Stimulated activated effector memory CD8-positive, alpha-beta T cell treated with anti-CD3 and anti-CD28 coated beads, Interleukin-12 subunit alpha, Interleukin-12 subunit beta, amount 100 ng/mL, for 72 hours (primary cell): Measurements from ENCODE around the gene MTX1.

ENCODE experiments used
- ATAC-seq: fragments of 150-1000 bp; cut with Tn5 transposase; 2 replicates; pipeline ENCODE4 v1.10.0; 2021
- DNase-seq, 2 donors: peaks; one replicate each; pipeline ENCODE4 v3.0.0; 2021 to 2022; ENCODE audit warnings: low spot score in 2 of 2
- H3K27ac Mint-ChIP-seq: one replicate; pipeline ENCODE4 v1.8.0; 2022; ENCODE audit warnings: mild to moderate bottlenecking, mixed read lengths
- H3K36me3 Mint-ChIP-seq: one replicate; pipeline ENCODE4 v1.8.0; 2022; ENCODE audit warnings: mild to moderate bottlenecking, mixed read lengths
- H3K4me1 Mint-ChIP-seq: one replicate; pipeline ENCODE4 v1.8.0; 2022; ENCODE audit warnings: mixed read lengths
- H3K4me3 Mint-ChIP-seq: one replicate; pipeline ENCODE4 v1.8.0; 2022; ENCODE audit warnings: mild to moderate bottlenecking, mixed read lengths
- H3K9me3 Mint-ChIP-seq: one replicate; pipeline ENCODE4 v1.8.0; 2022; ENCODE audit warnings: mixed read lengths

Gene MTX1

GRCh38 chr1:155247667-155248553, 39.4 kb downstream of the MTX1 start:
- Mint-ChIP-seq H3K36me3 (peaks cover 30% of the 10 kb centered on the region), H3K4me1 (peaks cover 42% of the 10 kb centered on the region), H3K4me3 (no peak overlapping the region), H3K27ac (no peak overlapping the region), H3K9me3 (no peaks in the 10 kb centered on the region)
- ATAC-seq (no peak), DNase-seq (no peak)

- H3K4me1 Mint-ChIP-seq, result peaks cover 43% of the 10 kb centered on the region
- peaks cover 20% of the 10 kb centered on the region for H3K36me3 Mint-ChIP-seq
- DNase-seq, result no peak
- no peaks in the 10 kb centered on the region for H3K9me3 Mint-ChIP-seq
- peak overlapping the region; percentile 67 for H3K4me3 Mint-ChIP-seq
- H3K27ac Mint-ChIP-seq, result peak overlapping the region; percentile 85
- ATAC-seq, result peak; percentile 7
Measured at GRCh38 chr1:155250246-155250632, 41.7 kb downstream of the MTX1 start.

- DNase-seq, result peak; percentile 98 to 99
- Mint-ChIP-seq H3K4me3 (peak overlapping the region; percentile 67), H3K9me3 (no peaks in the 10 kb centered on the region), H3K36me3 (peaks cover 16% of the 10 kb centered on the region), H3K27ac (peak overlapping the region; percentile 85), H3K4me1 (peaks cover 43% of the 10 kb centered on the region)
- peak; percentile 95 for ATAC-seq
Measured at GRCh38 chr1:155250633-155251449, 42.3 kb downstream of the MTX1 start.

GRCh38 chr1:155251566-155251965, 43.1 kb downstream of the MTX1 start:
- DNase-seq (no peak), ATAC-seq (no peak)
- no peaks in the 10 kb centered on the region for H3K9me3 Mint-ChIP-seq
- H3K27ac Mint-ChIP-seq, result no peak overlapping the region
- H3K36me3 Mint-ChIP-seq, result peaks cover 16% of the 10 kb centered on the region
- no peak overlapping the region for H3K4me3 Mint-ChIP-seq
- H3K4me1 Mint-ChIP-seq, result peaks cover 45% of the 10 kb centered on the region

- H3K9me3 Mint-ChIP-seq, result no peaks in the 10 kb centered on the region
- H3K4me1 Mint-ChIP-seq, result peaks cover 56% of the 10 kb centered on the region
- peak overlapping the region; percentile 78 for H3K4me3 Mint-ChIP-seq
- H3K27ac Mint-ChIP-seq, result peak overlapping the region; percentile 73
- ATAC-seq (no peak), DNase-seq (no peak)
- H3K36me3 Mint-ChIP-seq, result peaks cover 29% of the 10 kb centered on the region
Measured at GRCh38 chr1:155253208-155253607, 44.7 kb downstream of the MTX1 start.

- no peak for ATAC-seq
- H3K9me3 Mint-ChIP-seq, result no peaks in the 10 kb centered on the region
- H3K4me1 Mint-ChIP-seq, result peaks cover 56% of the 10 kb centered on the region
- peak overlapping the region; percentile 73 for H3K27ac Mint-ChIP-seq
- H3K36me3 Mint-ChIP-seq, result peaks cover 35% of the 10 kb centered on the region
- DNase-seq, result no peak
- peak overlapping the region; percentile 78 for H3K4me3 Mint-ChIP-seq
Measured at GRCh38 chr1:155253797-155254196, 45.3 kb downstream of the MTX1 start.

GRCh38 chr1:155254228-155254713, 45.8 kb downstream of the MTX1 start:
- Mint-ChIP-seq H3K27ac (peak overlapping the region; percentile 73), H3K36me3 (peaks cover 39% of the 10 kb centered on the region), H3K9me3 (no peaks in the 10 kb centered on the region), H3K4me1 (peaks cover 56% of the 10 kb centered on the region), H3K4me3 (peak overlapping the region; percentile 78)
- no peak for DNase-seq
- ATAC-seq, result no peak

GRCh38 chr1:155254714-155255242, 46.3 kb downstream of the MTX1 start:
- Mint-ChIP-seq H3K9me3 (no peaks in the 10 kb centered on the region), H3K36me3 (peaks cover 44% of the 10 kb centered on the region), H3K4me3 (peak overlapping the region; percentile 78), H3K27ac (peak overlapping the region; percentile 73), H3K4me1 (peaks cover 56% of the 10 kb centered on the region)
- DNase-seq, result no peak
- no peak for ATAC-seq

- H3K4me1 Mint-ChIP-seq, result peaks cover 56% of the 10 kb centered on the region
- H3K36me3 Mint-ChIP-seq, result peaks cover 51% of the 10 kb centered on the region
- ATAC-seq, result peak; percentile 77
Measured at GRCh38 chr1:155255243-155256007, 46.9 kb downstream of the MTX1 start, which contains the start of gene ENTREP3. ENTREP3 (minus strand) TSS chr1:155255483; CDS start chr1:155254877, 606 bp downstream.

GRCh38 chr1:155256058-155256852, 47.8 kb downstream of the MTX1 start:
- ATAC-seq, result no peak
- no peak for DNase-seq
- Mint-ChIP-seq H3K36me3 (peaks cover 55% of the 10 kb centered on the region), H3K9me3 (no peaks in the 10 kb centered on the region), H3K4me1 (peaks cover 57% of the 10 kb centered on the region), H3K27ac (peak overlapping the region; percentile 73), H3K4me3 (peak overlapping the region; percentile 78)

More at GRCh38 chr1:155255243-155256007, 46.9 kb downstream of the MTX1 start, which contains the start of gene ENTREP3:
- peak; percentile 66 to 86 for DNase-seq
- Mint-ChIP-seq H3K9me3 (no peaks in the 10 kb centered on the region), H3K4me3 (peak within 1 kb of the TSS; percentile 78), H3K27ac (peak within 1 kb of the TSS; percentile 73)

- Mint-ChIP-seq H3K27ac (peak overlapping the region; percentile 97), H3K4me1 (peaks cover 61% of the 10 kb centered on the region), H3K36me3 (peaks cover 96% of the 10 kb centered on the region), H3K9me3 (no peaks in the 10 kb centered on the region), H3K4me3 (peak overlapping the region; percentile 99)
- DNase-seq, result no peak
- ATAC-seq, result no peak
Measured at GRCh38 chr1:155260276-155260675, 51.8 kb downstream of the MTX1 start.

GRCh38 chr1:155261493-155261851, 53.0 kb downstream of the MTX1 start:
- peak; percentile 33 for ATAC-seq
- Mint-ChIP-seq H3K36me3 (peaks cover 99% of the 10 kb centered on the region), H3K4me1 (peaks cover 49% of the 10 kb centered on the region), H3K9me3 (no peaks in the 10 kb centered on the region), H3K27ac (peak overlapping the region; percentile 97), H3K4me3 (peak overlapping the region; percentile 99)
- DNase-seq, result no peak

GRCh38 chr1:155261852-155262673, 53.6 kb downstream of the MTX1 start, which contains the start of gene SCAMP3:
SCAMP3 (minus strand) TSS chr1:155262360; CDS start chr1:155262151, 209 bp downstream.
- H3K9me3 Mint-ChIP-seq, result no peaks in the 10 kb centered on the region
- peak; percentile 96 for ATAC-seq
- H3K4me1 Mint-ChIP-seq, result peaks cover 43% of the 10 kb centered on the region

More at GRCh38 chr1:155261852-155262673, 53.6 kb downstream of the MTX1 start, which contains the start of gene SCAMP3:
- H3K27ac Mint-ChIP-seq, result peak within 1 kb of the TSS; percentile 97
- peak; percentile 65 to 94 for DNase-seq
- H3K36me3 Mint-ChIP-seq, result peaks cover 100% of the 10 kb centered on the region
- peak within 1 kb of the TSS; percentile 99 for H3K4me3 Mint-ChIP-seq
